WTC11 (cell line): ENCODE measurements around the gene SLIT2. TPM values are rescaled to one million over a fixed set of nuclear protein-coding genes. Genes with fewer than 3 reads are reported as not detected.

Experiments
- ATAC-seq: fragments of 200-7000 bp; cut with Tn5 transposase; 2 replicates; pipeline ENCODE4 v1.10.0; 2021; ENCODE audit warnings: mild to moderate bottlenecking, moderate library complexity
- CTCF ChIA-PET: fragments of 300-600 bp; sonication (Branson Sonifier 250); formaldehyde crosslinking; loops from one replicate; lab custom pipeline; 2021; ENCODE audit warnings: antibody characterized with exemption; lab: Charles Lee
- POLR2A ChIA-PET: fragments of 350-600 bp; sonication (Branson Sonifier 250); formaldehyde crosslinking; loops from one replicate; lab custom pipeline; 2021; ENCODE audit warnings: antibody characterized with exemption; lab: Charles Lee
- DNase-seq: peaks from one replicate; pipeline ENCODE4 v3.0.0; 2021; ENCODE audit warnings: low spot score
- H3K27ac Mint-ChIP-seq: 2 replicates; pipeline ENCODE4 v1.8.0; 2021; ENCODE audit warnings: mixed read lengths
- H3K27me3 Mint-ChIP-seq: 2 replicates; pipeline ENCODE4 v1.8.0; 2021; ENCODE audit warnings: low read depth, mild to moderate bottlenecking, moderate library complexity, mixed read lengths
- H3K36me3 Mint-ChIP-seq: 2 replicates; pipeline ENCODE4 v1.8.0; 2021; ENCODE audit warnings: mixed read lengths
- H3K4me1 Mint-ChIP-seq: 2 replicates; pipeline ENCODE4 v1.8.0; 2022; ENCODE audit warnings: mixed read lengths
- H3K4me3 Mint-ChIP-seq: 2 replicates; pipeline ENCODE4 v1.8.0; 2021; ENCODE audit warnings: mild to moderate bottlenecking, moderate library complexity, mixed read lengths
- H3K9me3 Mint-ChIP-seq: 2 replicates; pipeline ENCODE4 v1.8.0; 2021; ENCODE audit warnings: mixed read lengths
- ETV6 ChIP-seq: sonication (generic); formaldehyde crosslinking; IDR thresholded peaks from 2 replicates; pipeline ENCODE4 v1.8.1; 2022; ENCODE audit warnings: mild to moderate bottlenecking, missing genetic modification reagents
- FOXK1 ChIP-seq: sonication (generic); formaldehyde crosslinking; IDR thresholded peaks from 2 replicates; pipeline ENCODE4 v1.8.0; 2022; ENCODE audit warnings: mild to moderate bottlenecking, moderate library complexity, missing genetic modification reagents
- FOXP1 ChIP-seq: sonication (generic); formaldehyde crosslinking; IDR thresholded peaks from 2 replicates; pipeline ENCODE4 v1.8.0; 2022; ENCODE audit warnings: missing genetic modification reagents, mild to moderate bottlenecking, moderate library complexity, borderline replicate concordance
- HMGXB4 ChIP-seq: sonication (generic); formaldehyde crosslinking; IDR thresholded peaks from 2 replicates; pipeline ENCODE4 v1.8.1; 2023; ENCODE audit warnings: mild to moderate bottlenecking, moderate library complexity, missing genetic modification reagents
- MXD4 ChIP-seq: fragments of 250-450 bp; sonication (Bioruptor Pico); IDR thresholded peaks from 2 replicates; pipeline ENCODE4 v1.8.0; 2021; ENCODE audit warnings: mild to moderate bottlenecking, moderate library complexity, borderline replicate concordance
- NFATC4 ChIP-seq: fragments of 250-450 bp; sonication (Bioruptor Pico); IDR thresholded peaks from 2 replicates; pipeline ENCODE4 v1.9.0; 2021; ENCODE audit warnings: mild to moderate bottlenecking
- NFYB ChIP-seq: sonication (generic); formaldehyde crosslinking; conservative IDR thresholded peaks from 2 replicates; pipeline ENCODE4 v1.8.0; 2022; ENCODE audit warnings: low read depth, missing genetic modification reagents
- NR1H2 ChIP-seq: sonication (generic); formaldehyde crosslinking; IDR thresholded peaks from 2 replicates; pipeline ENCODE4 v1.9.0; 2021; ENCODE audit warnings: mild to moderate bottlenecking, moderate library complexity, missing genetic modification reagents
- PRDM15 ChIP-seq: sonication (generic); formaldehyde crosslinking; IDR thresholded peaks from 2 replicates; pipeline ENCODE4 v1.8.0; 2022; ENCODE audit warnings: missing genetic modification reagents
- SMAD3 ChIP-seq: sonication (generic); formaldehyde crosslinking; IDR thresholded peaks from 2 replicates; pipeline ENCODE4 v1.8.0; 2022; ENCODE audit warnings: missing genetic modification reagents, mild to moderate bottlenecking, borderline replicate concordance
- SOX15 ChIP-seq: fragments of 250-450 bp; sonication (Bioruptor Pico); IDR thresholded peaks from 2 replicates; pipeline ENCODE4 v1.9.0; 2021; ENCODE audit warnings: mild to moderate bottlenecking
- SP1 ChIP-seq: sonication (generic); formaldehyde crosslinking; conservative IDR thresholded peaks from 2 replicates; pipeline ENCODE4 v1.8.1; 2022; ENCODE audit warnings: missing genetic modification reagents
- TEAD1 ChIP-seq: sonication (generic); formaldehyde crosslinking; IDR thresholded peaks from 2 replicates; pipeline ENCODE4 v1.8.0; 2022; ENCODE audit warnings: mild to moderate bottlenecking, missing genetic modification reagents
- ZBTB43 ChIP-seq: sonication (generic); formaldehyde crosslinking; IDR thresholded peaks from 2 replicates; pipeline ENCODE4 v1.8.1; 2023; ENCODE audit warnings: mild to moderate bottlenecking, missing genetic modification reagents
- ZNF138 ChIP-seq: sonication (generic); formaldehyde crosslinking; conservative IDR thresholded peaks from 2 replicates; pipeline ENCODE4 v1.8.1; 2022; ENCODE audit warnings: mild to moderate bottlenecking, moderate library complexity, missing genetic modification reagents
- ZNF396 ChIP-seq: fragments of 250-450 bp; sonication (Bioruptor Pico); IDR thresholded peaks from 2 replicates; pipeline ENCODE4 v1.8.0; 2021; ENCODE audit warnings: mild to moderate bottlenecking, moderate library complexity, borderline replicate concordance
- ZNF512 ChIP-seq: sonication (generic); formaldehyde crosslinking; IDR thresholded peaks from 2 replicates; pipeline ENCODE4 v1.8.1; 2022; ENCODE audit warnings: missing genetic modification reagents, borderline replicate concordance
- ZNF671 ChIP-seq: fragments of 250-450 bp; sonication (Bioruptor Pico); IDR thresholded peaks from 2 replicates; pipeline ENCODE4 v1.8.0; 2021; ENCODE audit warnings: mild to moderate bottlenecking
- total RNA-seq: library from RNA; stranded (reverse); gene quantifications from 3 replicates; pipeline ENCODE4 v1.2.3, GENCODE V29; 2021
- TF ChIP-seq, protein P1 (sequence below): sonication (generic); formaldehyde crosslinking; IDR thresholded peaks from 2 replicates; pipeline ENCODE4 v1.8.0; 2023; ENCODE audit warnings: mild to moderate bottlenecking, missing genetic modification reagents
- TF ChIP-seq, protein P2 (sequence below): sonication (generic); formaldehyde crosslinking; IDR thresholded peaks from 2 replicates; pipeline ENCODE4 v1.8.0; 2022; ENCODE audit warnings: mild to moderate bottlenecking, missing genetic modification reagents

Gene SLIT2
- total RNA-seq, 1 experiment from 2014 or later: 6.8 TPM

DNA sequence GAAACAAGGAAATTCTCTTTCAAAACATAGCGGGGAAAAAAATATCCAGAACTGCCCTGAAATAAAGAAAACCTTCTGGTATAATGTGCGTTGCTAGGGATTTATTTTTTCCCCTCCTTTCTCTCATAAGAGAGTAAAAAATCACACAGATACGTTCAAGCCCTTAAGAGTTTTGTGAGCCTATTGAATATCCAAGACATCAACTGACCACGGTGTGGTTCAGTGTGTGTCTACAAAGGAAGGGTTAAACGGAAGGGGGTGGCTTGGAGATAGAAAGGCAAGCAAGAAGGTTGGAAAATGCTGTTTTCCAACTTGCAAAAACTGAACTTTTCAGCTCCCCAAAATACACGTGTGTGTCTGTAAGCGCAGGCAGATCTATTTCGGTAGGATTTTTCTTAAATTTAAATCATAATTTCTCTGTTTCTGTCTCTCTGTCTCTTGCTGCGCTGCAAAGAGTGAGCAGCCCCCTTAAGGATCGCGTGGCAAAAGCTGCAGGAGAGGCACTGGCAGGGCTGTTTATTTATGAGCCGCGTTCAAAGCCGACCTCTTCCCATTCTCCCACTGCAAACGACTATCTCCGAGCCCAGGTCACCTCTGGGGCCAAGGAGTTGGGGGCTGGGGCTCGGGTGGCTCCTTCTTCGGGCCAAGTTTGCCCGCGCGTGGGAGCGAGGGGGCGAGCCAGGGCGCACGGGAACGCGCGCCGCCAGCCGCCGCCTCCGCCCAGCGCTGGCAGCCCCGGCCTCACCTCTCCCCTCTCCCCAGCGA, 492 bp upstream of the SLIT2 start:
- DNase-seq: no peak
- H3K9me3 Mint-ChIP-seq: no peaks in the 10 kb centered on the region
- H3K4me3 Mint-ChIP-seq: peak overlapping the region; percentile 84
- peak; percentile 9 for ATAC-seq
- no peaks in the 10 kb centered on the region for H3K36me3 Mint-ChIP-seq
- H3K27me3 Mint-ChIP-seq: peaks cover 63% of the 10 kb centered on the region
- ChIA-PET CTCF (no interaction called here), POLR2A (interaction anchor here (1.0 to 1.7 kb wide), 2 partner anchors 12 to 32 kb away, joined by 3 read pairs; no protein-coding TSS in a partner anchor)
- peaks cover 46% of the 10 kb centered on the region for H3K4me1 Mint-ChIP-seq
- H3K27ac Mint-ChIP-seq: no peak overlapping the region
- TF ChIP-seq SP1 (CRISPR knock-in tag) (peak; percentile 62; the same call in 1 of the 2 replicates), ETV6 (CRISPR knock-in tag) (0 out of 2 replicates have a peak, but pooled peaks have one; percentile 11), MXD4 (CRISPR knock-in tag) (no peak), NFYB (CRISPR knock-in tag) (no peak), PRDM15 (CRISPR knock-in tag) (no peak), ZNF512 (CRISPR knock-in tag) (no peak), ZBTB43 (CRISPR knock-in tag) (no peak), NR1H2 (CRISPR knock-in tag) (no peak), FOXK1 (no peak), TEAD1 (CRISPR knock-in tag) (no peak), SMAD3 (CRISPR knock-in tag) (no peak), ZNF138 (CRISPR knock-in tag) (no peak), ZNF396 (CRISPR knock-in tag) (no peak), SOX15 (CRISPR knock-in tag) (no peak), ZNF671 (CRISPR knock-in tag) (no peak), NFATC4 (CRISPR knock-in tag) (no peak), HMGXB4 (CRISPR knock-in tag) (0 out of 2 replicates have a peak, but pooled peaks have one; percentile 9), FOXP1 (CRISPR knock-in tag) (no peak)
- TF ChIP-seq, protein P1, sequence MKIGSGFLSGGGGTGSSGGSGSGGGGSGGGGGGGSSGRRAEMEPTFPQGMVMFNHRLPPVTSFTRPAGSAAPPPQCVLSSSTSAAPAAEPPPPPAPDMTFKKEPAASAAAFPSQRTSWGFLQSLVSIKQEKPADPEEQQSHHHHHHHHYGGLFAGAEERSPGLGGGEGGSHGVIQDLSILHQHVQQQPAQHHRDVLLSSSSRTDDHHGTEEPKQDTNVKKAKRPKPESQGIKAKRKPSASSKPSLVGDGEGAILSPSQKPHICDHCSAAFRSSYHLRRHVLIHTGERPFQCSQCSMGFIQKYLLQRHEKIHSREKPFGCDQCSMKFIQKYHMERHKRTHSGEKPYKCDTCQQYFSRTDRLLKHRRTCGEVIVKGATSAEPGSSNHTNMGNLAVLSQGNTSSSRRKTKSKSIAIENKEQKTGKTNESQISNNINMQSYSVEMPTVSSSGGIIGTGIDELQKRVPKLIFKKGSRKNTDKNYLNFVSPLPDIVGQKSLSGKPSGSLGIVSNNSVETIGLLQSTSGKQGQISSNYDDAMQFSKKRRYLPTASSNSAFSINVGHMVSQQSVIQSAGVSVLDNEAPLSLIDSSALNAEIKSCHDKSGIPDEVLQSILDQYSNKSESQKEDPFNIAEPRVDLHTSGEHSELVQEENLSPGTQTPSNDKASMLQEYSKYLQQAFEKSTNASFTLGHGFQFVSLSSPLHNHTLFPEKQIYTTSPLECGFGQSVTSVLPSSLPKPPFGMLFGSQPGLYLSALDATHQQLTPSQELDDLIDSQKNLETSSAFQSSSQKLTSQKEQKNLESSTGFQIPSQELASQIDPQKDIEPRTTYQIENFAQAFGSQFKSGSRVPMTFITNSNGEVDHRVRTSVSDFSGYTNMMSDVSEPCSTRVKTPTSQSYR (CRISPR knock-in tag): no peak
- TF ChIP-seq, protein P2, sequence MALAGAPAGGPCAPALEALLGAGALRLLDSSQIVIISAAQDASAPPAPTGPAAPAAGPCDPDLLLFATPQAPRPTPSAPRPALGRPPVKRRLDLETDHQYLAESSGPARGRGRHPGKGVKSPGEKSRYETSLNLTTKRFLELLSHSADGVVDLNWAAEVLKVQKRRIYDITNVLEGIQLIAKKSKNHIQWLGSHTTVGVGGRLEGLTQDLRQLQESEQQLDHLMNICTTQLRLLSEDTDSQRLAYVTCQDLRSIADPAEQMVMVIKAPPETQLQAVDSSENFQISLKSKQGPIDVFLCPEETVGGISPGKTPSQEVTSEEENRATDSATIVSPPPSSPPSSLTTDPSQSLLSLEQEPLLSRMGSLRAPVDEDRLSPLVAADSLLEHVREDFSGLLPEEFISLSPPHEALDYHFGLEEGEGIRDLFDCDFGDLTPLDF (CRISPR knock-in tag): no peak
